ENCODE data around the gene CD300LD.
A peak's percentile ranks its signal among the peaks of the same experiment; 100 is the strongest.
"Not testable (repeated sequence)": the region's sequence is repeated elsewhere in the genome, so short reads cannot be mapped to it uniquely, and the experiment has no call there.

CD300LD gene

DNA sequence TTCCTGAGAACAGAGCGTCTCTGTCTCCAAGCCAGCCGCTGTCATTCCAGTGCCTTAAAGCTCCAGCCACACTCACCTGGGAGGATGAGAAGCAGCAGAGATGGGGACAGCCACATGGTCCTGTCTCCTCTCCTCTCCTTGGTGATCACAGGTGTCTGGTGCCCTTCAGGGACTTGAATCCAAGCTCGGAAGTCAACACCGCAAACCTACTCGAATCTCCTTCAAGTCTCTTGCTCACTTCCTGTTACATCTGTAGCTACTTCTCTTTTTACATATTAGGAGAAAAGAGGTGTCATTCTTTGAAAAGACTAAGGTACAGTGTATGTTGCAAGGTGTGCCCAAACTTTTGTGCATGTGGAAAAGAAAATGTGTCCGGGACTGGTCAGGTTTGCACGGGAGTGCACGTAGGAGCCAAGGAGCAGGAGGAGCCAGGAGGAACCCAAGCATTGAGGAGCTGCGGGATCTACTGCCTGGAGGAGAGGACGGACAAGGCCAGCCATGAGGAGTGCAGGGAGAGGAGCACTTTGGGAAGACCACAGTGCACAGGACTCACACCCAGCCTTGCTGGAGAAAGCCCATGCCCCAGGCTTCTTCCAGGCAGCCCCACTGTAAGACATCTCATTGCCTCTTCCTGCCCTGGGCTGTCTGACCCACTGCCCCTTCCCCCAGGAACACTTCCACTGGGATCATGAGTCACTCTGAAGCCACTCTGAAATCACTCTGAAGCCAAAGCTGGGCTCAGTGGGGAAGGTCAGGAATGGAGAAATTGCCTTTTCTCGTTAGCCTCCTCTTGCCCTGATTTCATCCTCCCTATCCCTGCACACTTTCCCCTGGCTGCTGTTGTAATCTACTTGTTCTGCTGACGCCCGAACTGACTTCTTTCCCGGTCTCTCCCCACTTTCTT, at the start of gene CD300LD:
Gene CD300LD, minus strand, starts transcription at position 197 of the 904 bp plus-strand sequence. Its CDS starts 81 bp downstream, at position 116.
- no peak for DNase-seq

DNA sequence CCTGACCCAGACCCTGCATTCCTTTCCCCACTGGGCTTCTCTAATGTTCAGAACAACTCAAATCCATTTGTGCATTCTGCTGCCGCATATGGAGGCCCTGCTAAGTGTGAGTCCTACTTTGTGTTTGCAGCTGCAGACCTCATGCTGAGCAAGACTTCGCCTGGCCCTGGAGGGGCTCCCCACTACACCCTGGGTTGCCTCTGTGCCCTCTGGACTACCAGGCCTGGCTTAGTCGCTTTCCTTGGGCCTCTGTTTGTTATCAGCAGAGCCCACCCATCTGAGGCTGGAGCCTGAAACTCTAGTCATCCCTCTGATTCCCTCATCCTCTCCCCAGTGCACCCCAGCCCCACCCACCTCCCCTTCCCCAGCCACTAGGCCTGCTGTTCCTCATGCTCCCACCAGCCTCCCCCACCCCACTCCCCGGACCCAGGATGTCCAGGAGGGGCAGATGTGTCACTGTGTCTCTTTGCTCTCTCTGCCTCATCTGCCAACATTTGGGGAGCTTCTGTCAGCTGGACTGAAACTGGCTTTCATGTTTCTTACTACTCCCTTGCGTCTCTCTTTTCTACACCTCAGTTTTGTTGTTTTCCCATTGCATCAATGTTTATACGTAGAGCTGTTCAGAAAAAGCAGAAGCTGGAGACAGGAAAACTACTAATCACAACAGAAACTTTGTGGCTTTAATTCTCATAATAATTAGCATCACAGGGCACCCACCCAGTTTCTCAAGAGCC, 49.3 kb upstream of the CD300LD start:
- no peak for DNase-seq

DNA sequence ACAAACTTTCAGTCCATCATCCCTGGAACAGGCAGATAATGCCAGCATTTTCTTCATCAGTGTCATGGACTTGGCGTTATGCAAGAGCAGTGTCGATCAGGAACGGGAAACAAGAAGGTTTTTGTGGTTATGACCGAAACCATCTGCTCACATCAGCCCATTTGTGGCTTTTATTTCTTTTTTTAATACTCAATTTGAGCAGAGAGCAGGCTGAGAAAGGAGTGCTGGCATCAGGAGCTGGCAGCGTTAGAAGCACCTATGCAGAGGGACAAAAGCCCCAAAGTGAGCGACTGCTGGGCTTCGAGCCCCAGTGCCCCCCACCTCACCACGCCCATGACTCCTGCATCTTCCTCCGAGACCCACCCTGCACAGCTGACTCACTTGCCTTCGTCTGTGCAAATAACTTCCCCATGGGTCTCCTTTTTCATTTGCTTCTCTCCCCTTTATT, 47.6 kb upstream of the CD300LD start:
- DNase-seq: peak; percentile 25

DNA sequence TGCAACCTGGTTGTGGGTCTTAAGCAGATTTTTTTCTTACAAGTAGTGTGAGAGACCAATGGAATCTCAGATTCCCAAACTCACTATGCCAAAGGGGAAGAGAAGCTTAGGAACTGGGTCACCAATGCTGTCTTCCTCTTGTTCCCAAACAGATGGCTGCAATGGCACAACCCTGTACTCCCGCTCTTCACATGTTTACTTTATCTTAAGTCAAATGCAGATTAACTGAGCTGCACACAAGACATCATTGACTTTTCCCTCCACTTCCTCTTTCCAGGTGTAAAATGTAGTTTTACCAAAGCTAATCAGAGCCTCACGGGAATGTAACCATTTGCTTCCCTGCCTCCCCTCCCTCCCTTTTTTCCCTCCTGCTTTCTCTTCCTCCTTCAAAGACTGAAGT, 45.8 kb upstream of the CD300LD start:
- DNase-seq: no peak

DNA sequence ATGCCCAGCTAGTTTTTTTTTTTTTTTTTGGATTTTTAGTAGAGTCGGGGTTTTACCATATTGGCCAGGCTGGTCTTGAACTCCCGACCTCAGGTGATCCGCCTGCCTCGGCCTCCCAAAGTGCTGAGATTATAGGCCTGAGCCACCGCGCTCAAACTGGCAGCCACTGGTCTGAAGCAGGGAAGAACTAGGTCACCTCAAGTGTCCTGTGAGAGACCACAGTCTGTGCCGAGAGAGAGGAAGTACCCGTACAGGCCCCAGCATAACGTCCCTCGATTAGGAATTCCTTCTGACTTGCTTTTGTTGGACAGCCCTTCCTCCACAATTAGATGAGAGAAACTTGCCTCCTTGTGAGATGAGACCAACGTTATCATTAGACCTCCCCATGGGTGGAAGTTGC, 45.2 kb upstream of the CD300LD start:
- no peak for DNase-seq

DNA sequence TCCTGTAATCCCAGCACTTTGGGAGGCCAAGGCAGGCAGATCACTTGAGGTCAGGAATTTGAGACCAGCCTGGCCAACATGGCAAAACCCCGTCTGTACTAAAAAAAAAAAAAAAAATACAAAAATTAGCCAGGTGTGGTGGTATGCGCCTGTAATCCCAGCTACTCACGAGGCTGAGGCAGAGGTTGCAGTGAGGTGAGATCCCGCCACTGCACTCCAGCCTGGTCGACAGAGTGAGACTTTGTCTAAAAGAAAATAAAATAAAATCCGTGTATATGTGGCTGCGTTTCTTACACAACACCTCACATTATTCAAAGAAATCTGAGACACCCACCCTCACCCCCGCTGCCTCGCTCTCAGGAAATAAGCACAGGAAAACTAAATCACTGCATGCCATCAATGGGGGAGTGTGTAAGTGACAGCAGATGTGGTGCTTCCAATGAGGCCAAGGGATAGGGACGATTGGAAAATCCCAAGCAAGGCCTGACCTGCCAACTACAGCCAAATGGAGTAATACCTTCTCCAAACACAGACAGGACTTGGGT, 44.5 kb upstream of the CD300LD start:
- not testable (repeated sequence) for DNase-seq

DNA sequence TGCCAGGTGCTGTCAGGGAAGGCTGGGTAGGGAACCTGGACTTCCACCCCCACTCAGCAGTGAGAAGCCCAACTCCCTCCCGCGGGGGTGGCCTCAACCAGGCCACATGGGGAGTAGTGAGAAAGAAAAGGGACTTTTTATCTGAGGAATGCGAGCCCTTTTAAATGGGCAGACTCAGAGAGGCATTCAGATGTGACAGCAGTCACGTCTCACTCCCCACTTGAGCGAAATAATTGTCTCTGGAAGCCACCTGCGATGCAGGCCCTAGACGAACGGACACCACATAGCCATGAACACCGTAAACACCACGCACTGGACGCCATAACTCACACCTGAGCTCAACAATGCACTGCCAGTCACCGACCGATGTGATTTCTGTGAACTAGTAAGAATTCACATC, 43.3 kb upstream of the CD300LD start:
- DNase-seq: no peak

DNA sequence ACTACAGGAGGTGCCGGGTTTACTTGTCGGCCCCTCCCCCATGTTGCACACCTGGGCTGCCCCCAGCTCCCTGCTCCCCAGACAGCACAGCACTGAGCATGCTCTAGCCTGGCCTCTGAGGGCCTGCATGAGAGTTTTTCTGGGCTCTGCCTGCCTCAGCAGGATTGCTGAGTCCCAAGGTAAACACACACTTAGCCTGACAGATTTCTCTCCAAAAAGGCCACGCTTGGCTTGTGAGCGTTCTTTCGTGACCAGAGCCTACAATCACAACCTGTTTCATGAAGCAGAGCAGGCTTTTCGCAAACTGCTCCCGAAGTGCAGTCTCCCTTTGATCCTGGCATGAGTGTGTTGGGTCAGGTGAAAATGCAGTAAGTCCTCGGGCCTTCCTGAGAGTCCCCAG, 41.2 kb upstream of the CD300LD start:
- DNase-seq: no peak

DNA sequence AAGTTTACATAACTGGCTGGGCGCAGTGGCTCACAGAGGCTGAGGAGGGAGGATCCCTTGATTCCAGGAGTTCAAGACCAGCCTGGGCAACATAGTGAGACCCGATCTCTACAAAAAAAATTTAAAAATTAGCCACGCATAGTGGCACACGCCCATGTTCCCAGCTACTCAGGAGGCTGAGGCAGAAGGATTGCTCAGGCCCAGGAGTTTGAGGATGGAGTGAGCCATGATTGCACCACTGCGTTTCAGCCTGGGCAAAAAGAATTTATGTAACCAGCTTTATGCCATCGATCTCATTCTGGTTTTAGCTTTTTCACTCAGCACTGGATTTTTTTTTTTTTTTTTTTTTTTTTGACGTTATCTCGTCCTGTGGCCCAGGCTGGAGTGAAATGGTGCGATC, 40.5 kb upstream of the CD300LD start:
- no peak for DNase-seq

DNA sequence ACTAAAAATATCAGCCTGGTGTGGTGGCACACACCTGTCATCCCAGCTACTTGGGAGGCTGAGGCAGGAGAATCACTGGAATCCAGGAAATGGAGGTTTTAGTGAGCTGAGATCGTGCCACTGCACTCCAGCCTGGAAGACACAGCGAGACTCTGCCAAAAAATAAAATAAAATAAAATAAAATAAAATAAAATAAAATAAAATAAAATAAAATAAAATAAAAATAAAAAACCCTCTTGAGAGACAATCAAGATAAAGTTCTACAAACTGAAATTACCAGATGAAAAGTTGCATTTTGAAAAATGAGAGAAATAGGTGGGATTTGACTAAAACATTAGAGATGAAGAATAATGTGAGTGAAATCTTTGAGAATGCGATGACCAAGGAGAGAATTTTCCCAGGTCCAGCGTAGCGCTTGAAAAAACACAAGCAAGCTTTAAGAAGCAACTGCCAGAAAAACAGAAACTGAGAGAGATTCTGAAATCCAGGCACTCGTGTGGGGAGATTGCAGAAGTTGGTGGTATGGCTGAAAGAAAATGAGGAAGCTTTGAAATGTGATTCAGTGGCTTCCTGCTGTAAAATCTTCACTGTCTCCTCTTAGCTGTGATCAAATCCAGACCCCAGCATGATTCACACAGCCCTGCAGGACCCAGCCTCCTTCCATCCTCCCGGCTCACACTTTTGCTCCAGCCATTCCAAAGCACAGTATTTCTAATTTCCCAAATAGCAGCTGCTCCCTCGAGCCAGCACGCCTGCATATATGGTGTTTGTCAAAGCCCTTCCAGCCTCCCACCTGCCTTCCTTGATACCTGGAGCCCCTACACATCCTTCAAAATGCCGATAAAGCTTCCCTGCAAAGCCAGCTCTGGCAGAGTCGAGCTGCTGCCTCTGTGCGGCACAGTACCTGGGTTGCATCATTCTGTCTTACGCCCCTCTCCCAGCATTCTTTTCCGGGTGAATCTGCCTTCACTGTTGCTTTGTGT, 39.7 kb upstream of the CD300LD start:
- peak; percentile 79 for DNase-seq

DNA sequence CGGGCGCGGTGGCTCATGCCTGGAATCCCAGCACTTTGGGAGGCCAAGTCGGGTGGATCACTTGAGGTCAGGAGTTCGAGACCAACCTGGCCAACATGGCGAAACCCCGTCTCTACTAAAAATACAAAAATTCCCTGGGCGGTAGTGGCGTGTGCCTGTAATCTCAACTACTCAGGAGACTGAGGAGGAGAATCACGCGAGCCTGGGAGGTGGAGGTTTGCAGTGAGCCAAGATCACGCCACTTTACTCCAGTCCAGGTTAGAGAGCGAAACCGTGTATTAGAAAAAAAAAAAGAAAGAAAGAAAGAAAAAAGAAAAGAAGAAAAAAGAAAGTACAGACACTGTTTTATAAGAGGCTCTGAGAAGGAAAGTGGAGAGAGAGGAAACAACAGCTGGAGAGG, 38.2 kb upstream of the CD300LD start:
- DNase-seq: not testable (repeated sequence)

DNA sequence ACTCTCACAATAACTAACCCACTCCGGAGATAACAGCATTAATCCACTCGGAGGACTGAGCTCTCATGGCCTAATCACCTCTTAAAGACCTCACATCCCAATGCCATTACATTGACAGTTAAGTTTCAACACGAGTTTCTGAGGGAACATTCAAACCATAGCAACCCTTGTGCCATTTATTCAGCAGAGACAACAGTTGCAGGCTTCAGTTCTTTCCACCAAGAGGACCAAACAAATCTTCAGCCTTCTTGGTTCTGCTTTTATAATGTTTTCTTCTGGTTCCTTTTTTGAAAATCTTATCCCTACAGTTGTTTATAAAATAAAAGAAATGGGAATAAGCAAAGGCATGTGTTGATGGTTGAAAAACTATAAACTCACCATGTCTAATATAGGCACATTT, 33.6 kb upstream of the CD300LD start:
- no peak for DNase-seq

DNA sequence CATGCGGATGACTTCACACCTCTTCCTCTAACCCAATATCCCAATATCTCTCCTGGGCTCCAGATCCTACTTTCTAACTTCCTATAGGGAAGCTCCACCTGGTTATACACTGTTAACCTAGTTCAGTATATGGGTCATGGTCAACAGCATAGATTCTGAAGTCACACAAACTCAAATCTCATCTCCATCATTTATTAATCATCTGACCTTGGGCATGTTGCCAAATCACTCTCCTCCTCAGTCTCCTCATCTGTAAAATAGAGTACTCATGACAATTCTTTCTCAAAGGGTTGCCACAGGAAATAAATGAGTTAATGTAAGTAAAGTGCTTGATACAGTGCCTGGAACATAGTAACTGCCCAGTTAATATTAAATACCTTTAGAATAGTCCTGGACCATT, 32.0 kb upstream of the CD300LD start:
- no peak for DNase-seq

DNA sequence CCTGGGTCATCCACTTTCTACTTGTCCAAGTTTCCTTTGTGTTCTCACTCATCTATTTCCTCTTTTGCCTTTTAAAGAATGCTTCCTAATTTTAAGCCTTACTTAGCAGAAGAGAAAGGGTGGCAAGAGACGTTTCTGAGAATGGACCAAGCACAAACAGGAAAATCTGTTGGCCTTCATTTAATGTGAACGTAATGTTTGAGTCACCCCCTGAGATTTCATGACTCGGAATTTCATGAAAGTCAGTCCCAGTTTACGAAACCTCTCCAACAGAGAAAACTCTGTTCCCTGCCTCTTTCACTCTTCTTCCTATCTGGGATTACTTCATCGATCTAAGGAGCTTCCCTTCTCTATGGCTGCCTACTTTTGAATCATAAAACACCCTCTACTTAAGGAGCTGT, 31.6 kb upstream of the CD300LD start, which contains the start of gene CD300E:
Gene CD300E, minus strand, starts transcription at position 46 of the 401 bp plus-strand sequence. CDS start 117 bp downstream, outside the sequence.
- no peak for DNase-seq

DNA sequence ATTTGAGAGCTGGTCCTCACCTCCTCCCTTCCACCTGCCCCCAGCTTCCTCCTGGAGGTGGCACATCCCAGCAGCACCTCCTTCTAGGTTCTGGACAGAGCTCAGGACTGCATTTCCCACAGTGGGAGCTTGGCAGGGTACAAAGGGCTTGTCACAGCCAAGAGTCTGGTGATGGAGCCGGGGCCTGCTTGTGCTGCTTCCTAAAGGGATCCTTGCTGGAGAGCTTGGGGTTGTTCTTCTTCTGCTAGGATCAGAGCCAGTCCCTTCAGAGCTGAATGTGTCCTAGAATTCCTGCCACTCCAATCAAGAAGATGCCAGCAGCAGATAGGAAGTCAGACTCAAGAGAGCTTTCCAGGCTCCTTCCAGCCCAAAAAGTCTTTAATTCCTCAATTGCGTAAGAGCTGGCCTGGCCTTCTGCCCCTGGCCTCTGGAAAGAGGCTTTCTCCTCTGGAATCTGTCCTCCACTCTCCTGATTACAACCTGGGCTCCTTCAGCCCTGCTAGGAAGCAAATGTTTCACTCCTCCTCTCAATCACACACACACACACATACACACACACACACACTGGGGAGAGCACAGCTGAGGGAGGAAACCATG, 27.1 kb upstream of the CD300LD start:
- no peak for DNase-seq

DNA sequence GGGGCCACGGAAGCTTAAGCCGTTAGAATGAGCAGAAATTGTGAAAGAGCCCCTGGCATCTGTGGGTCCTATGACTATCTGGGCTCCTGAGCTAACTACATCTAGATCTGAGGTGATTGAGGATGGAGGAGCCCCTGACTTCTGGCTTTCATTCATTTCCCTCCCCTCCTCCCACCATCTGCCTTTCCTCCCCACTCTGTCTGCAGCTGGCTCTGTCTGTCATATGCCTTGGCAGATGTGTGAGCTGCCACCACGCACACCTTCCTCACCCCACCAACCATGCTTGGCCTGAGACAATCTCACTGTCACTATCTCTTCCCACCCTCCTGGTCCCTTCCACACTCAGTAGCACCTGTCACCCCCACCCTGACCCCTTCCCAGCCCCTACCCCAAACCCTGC, 26.4 kb upstream of the CD300LD start:
- no peak for DNase-seq

DNA sequence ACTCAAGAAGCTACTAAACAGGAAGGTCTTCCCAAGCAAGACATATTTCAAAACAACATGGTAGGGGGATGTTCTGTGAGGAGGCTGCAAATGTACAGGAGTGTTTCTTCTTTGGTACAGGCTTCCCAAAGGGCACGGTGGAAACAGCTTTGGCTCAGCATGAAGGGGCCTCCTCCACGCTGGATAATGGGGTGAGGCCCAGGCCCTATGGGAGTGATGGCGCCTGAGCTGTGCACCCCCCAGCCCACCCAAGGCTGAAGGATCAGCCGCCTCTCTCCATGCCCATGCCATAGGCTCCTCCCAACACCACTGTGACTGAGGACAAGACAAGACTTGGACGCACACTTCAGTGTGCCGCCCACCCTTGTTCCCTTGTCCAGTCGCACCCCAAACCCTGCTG, 24.6 kb upstream of the CD300LD start:
- no peak for DNase-seq

DNA sequence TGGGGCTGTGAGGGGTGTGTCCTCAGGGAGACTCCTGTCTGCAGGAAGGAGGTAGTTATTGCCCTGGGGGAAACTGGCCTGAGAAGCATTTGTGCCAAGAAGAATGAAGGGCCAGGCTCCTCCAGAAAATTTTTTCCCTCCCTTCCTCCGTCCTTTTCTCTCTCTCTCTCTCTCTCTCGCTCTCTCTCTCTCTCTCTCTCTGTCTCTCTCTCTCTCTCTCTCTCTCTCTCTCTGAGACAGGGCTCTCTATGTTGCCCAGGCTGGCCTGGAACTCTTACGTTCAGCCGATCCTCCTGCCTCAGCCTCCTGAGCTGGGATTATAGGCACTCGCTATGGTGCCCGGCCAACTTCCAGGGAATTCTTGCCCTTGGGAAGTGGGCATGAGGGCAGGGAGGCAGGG, 20.0 kb upstream of the CD300LD start:
- no peak for DNase-seq

DNA sequence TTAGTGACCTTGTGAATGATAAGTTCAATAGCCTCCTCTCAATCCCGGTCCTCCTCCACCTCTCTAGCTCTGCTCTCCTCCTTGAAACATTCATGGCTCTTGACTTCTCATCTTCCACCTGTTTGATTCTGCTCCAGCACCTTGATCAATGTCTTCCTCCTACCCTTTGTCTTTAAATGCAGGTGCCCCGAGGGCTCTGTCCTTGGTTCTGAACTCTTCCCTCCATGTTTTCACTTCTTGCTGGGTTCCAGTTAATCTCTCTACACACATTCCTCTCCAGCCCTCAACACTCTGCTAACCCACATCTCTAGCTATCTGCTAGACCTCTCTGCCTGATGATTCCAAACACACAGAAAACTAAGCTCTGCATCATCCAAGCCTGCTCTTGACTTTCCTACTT, 18.0 kb upstream of the CD300LD start:
- peak; percentile 1 for DNase-seq

DNA sequence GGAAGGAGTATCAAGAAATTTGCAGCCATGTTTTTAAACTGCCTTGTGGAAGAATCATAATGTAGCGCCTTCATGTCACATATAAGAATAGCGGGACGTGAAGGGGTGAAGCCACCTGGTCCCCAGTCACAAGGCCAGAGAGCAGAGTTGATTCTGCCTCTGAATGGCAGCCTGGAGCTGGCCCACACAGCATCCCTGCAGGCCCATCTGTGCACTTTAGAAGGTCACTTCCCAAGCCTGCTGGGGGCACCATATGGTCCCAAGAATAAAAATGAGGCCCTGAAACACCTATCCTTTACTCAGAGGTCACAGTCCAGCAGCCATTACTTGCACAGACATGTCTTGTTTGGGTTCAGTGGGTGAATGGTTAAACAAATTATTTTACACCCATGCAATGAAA, 16.4 kb upstream of the CD300LD start:
- no peak for DNase-seq

DNA sequence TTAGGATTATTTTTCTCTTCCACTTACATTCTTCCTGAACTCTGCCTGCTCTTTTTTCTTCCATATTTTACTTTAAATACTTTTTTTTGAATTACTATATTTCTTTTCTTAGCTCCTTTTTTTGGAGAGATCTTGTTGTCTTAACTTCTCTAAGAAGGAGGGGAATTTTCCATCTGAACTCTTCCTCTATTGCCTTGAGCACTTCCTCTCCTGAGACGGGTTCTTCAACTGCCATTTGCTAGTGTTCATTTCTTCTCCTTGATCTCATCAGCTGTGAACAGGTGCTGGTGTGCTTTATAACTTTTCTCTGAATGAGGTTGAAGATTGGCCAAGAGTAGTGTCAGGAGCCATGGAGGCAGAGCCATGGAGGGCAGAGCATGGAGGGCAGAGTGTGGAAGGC, 15.1 kb upstream of the CD300LD start:
- DNase-seq: no peak

DNA sequence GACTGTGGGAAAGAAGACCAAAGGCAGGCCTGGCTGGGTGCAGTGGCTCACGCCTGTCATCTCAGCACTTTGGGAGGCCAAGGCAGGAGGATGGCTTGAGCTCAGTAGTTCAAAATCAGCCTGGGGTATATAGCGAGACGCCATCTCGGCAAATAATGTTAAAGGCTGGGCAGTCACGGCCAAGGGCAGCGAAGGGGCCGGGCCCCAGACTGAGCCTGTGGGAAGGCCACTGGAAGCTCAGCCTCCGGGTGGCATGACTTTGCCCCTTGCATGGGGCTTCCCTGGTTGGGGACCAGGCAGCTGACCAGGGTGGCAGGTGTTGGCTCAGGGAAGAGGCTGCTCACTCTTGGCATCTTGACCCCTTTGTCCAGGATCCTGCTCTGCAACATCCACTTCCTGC, 14.0 kb upstream of the CD300LD start:
- DNase-seq: no peak

Data from OCI-M1 (cell line).